IPS-18a (cell line): ENCODE data around the gene RPEL1.
"Not testable (repeated sequence)": the region's sequence is repeated elsewhere in the genome, so short reads cannot be mapped to it uniquely, and the experiment has no call there.

Source experiments
- H3K27ac ChIP-seq: one replicate; pipeline ENCODE4 v1.5.1; 2013; ENCODE audit warnings: low read length
- H3K27me3 ChIP-seq: one replicate; pipeline ENCODE4 v1.6.1; 2013; ENCODE audit warnings: mild to moderate bottlenecking, low read length; ENCODE audit not compliant: control insufficient read depth, insufficient read depth
- H3K36me3 ChIP-seq: one replicate; pipeline ENCODE4 v1.6.1; 2013; ENCODE audit warnings: low read depth, low read length; ENCODE audit not compliant: control insufficient read depth
- H3K4me1 ChIP-seq: one replicate; pipeline ENCODE4 v1.6.1; 2013; ENCODE audit warnings: low read depth, low read length; ENCODE audit not compliant: control insufficient read depth
- H3K4me3 ChIP-seq: one replicate; pipeline ENCODE4 v1.5.1; 2013; ENCODE audit warnings: low read length
- H3K9ac ChIP-seq: one replicate; pipeline ENCODE4 v1.6.1; 2013; ENCODE audit warnings: mild to moderate bottlenecking, low read length, moderate library complexity
- H3K9me3 ChIP-seq: one replicate; pipeline ENCODE4 v1.6.1; 2013; ENCODE audit warnings: low read depth, low read length; ENCODE audit not compliant: control insufficient read depth

RPEL1 gene

DNA sequence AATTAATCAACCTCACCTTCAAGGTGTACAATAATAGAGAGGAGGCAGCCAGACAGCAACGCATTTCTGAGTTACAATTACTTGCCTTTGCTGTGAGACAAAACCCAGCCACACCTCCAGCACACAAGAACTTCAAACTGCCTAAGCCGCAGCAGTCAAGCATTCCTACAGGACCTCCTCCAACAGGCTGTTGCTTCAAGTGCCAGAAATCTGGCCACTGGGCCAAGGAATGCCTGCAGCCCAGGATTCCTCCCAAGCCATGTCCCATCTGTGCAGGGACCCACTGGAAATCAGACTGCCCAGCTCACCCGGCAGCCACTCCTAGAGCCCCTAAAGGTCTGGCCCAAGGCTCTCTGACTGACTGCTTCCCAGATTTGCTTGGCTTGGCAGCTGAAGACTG is 38.0 kb upstream of the RPEL1 start:
- not testable (repeated sequence) for H3K4me3 ChIP-seq, H3K27ac ChIP-seq, H3K36me3 ChIP-seq, H3K9ac ChIP-seq, H3K9me3 ChIP-seq, H3K27me3 ChIP-seq
- H3K4me1 ChIP-seq, result peaks cover 18% of the 10 kb centered on the region

DNA sequence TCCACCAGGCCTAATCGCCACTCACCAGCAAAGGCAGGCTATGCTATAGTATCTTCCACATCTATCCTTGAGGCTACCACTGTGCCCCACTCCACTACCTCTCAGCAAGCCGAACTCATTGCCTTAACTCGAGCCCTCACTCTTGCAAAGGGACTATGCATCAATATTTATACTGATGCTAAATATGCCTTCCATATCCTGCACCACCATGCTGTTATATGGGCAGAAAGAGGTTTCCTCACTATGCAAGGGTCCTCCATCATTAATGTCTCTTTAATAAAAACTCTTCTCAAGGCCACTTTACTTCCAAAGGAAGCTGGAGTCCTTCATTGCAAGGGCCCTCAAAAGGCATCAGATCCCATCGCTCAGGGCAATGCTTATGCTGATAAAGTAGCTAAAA is 35.4 kb upstream of the RPEL1 start:
- not testable (repeated sequence) for H3K9me3 ChIP-seq, H3K4me1 ChIP-seq, H3K27ac ChIP-seq, H3K4me3 ChIP-seq, H3K9ac ChIP-seq, H3K27me3 ChIP-seq, H3K36me3 ChIP-seq

DNA sequence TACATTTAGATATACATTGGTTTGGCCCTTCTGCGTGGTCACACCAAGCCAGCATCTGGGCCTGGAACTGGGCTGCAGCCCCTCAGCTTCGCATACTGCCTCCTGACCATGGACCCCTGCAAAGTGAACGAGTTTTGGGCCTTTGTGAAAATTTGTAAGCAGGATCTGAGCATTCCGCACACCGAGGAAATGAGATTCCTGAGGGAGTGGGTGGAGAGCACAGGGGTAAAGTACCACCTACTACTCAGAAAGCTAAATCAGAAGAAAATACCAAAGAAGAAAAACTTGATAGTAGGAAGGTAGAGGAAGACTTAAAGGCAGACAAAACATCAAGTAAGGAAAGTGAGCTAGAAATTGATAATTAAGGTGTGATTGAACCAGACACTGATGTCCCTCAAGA is 30.1 kb upstream of the RPEL1 start:
- H3K4me3 ChIP-seq, result no peak overlapping the region
- H3K9me3 ChIP-seq, result no peaks in the 10 kb centered on the region
- no peak overlapping the region for H3K27ac ChIP-seq
- peaks cover 8% of the 10 kb centered on the region for H3K4me1 ChIP-seq
- H3K36me3 ChIP-seq, result no peaks in the 10 kb centered on the region
- H3K9ac ChIP-seq, result no peak overlapping the region
- H3K27me3 ChIP-seq, result no peaks in the 10 kb centered on the region

DNA sequence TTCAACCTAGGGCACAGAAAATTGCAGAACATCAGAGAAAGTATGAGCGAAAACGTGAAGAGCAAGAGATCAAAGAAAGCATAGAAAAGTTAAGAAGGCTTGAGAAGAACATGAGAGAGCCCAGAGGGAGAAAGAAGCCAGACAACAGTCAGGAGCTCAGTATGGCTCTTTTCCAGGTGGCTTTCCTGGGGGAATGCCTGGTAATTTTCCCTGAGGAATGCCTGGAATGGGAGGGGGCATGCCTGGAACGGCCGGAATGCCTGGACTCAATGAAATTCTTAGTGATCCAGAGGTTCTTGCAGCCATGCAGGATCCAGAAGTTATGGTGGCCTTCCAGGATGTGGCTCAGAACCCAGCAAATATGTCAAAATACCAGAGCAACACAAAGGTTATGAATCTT is 29.3 kb upstream of the RPEL1 start:
- H3K27me3 ChIP-seq, H3K4me1 ChIP-seq, H3K4me3 ChIP-seq, H3K36me3 ChIP-seq, H3K27ac ChIP-seq, H3K9me3 ChIP-seq, H3K9ac ChIP-seq: not testable (repeated sequence)

DNA sequence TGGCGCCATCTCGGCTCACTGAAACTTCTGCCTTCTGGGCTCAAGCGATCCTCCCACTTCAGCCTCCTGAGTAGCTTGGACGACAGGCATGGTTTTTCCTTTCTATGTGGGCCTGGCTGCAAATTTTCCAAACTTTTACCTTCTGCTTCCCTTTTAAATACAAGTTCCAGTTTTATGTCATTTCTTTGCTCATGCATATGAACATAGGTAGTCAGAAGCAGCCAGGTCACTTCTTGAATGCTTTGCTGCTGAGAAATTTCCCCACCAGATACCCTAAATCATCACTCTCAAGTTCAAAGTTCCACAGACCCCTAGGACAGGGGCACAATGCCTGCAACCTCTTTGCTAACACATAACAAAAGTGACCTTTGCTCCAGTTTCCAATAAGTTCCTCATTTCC is 21.6 kb upstream of the RPEL1 start:
- no peaks in the 10 kb centered on the region for H3K36me3 ChIP-seq
- no peak overlapping the region for H3K9ac ChIP-seq
- H3K4me1 ChIP-seq, result peaks cover 3% of the 10 kb centered on the region
- H3K27ac ChIP-seq, result no peak overlapping the region
- no peak overlapping the region for H3K4me3 ChIP-seq
- H3K9me3 ChIP-seq, result no peaks in the 10 kb centered on the region
- H3K27me3 ChIP-seq, result no peaks in the 10 kb centered on the region

DNA sequence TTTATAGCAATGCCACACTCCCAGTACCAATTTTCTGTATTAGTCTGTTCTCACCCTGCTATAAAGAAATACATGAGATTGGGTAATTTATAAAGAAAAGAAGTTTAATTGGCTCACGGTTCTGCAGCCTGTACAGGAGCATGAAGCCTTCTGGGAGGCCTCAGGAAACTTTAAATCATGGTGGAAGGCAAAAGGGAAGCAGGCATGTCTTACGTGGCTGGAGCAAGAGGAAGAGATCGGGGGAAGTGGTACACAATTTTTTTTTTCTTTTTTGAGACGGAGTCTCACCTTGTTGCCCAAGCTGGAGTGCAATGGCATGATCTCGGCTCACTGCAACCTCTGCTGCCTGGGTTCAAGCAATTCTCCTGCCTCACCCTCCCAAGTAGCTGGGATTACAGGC is 21.0 kb upstream of the RPEL1 start:
- not testable (repeated sequence) for H3K9ac ChIP-seq, H3K27me3 ChIP-seq, H3K4me3 ChIP-seq, H3K9me3 ChIP-seq, H3K36me3 ChIP-seq, H3K27ac ChIP-seq, H3K4me1 ChIP-seq

DNA sequence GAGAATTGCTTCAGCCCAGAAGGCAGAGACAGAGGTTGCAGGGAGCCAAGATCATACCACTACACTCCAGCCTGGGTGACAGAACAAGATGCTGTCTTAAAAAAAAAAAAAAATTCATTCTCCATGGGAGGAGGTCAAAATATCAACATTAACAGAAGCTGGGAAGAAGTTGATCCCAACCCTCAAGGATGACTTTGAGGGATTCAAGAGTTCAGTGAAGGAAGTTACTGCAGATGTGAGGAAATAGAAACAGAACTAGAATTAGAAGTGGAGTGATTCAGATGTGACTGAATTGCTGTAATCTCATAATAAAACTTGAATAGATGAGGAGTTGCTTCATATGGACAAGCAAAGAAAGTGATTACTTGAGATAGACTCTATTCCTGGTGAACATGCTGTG is 19.7 kb upstream of the RPEL1 start:
- H3K27ac ChIP-seq, result no peak overlapping the region
- no peak overlapping the region for H3K4me3 ChIP-seq
- peaks cover 3% of the 10 kb centered on the region for H3K4me1 ChIP-seq
- no peak overlapping the region for H3K9ac ChIP-seq
- H3K36me3 ChIP-seq, result no peaks in the 10 kb centered on the region
- H3K27me3 ChIP-seq, result no peaks in the 10 kb centered on the region
- no peaks in the 10 kb centered on the region for H3K9me3 ChIP-seq

DNA sequence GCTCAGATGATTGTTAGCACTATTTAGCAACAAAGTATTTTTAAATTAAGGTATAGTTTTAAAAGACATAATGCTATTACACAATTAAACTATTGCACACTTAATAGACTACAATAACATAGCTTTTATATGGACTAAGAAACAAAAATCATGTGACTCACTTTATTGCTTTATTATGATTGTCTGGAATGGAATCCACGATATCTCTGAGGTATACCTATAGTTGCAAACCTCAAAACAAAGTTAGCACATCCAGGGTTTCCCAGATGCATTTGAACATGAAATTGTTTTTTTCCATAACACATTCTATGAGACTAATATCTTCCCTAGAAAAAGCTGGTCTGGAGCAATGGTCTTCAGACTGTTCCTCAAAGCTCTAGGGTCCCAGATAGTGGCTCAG is 18.3 kb upstream of the RPEL1 start:
- Histone ChIP-seq H3K4me3 (no peak overlapping the region), H3K27ac (no peak overlapping the region), H3K9me3 (no peaks in the 10 kb centered on the region), H3K9ac (no peak overlapping the region), H3K4me1 (peaks cover 15% of the 10 kb centered on the region), H3K27me3 (no peaks in the 10 kb centered on the region), H3K36me3 (no peaks in the 10 kb centered on the region)

DNA sequence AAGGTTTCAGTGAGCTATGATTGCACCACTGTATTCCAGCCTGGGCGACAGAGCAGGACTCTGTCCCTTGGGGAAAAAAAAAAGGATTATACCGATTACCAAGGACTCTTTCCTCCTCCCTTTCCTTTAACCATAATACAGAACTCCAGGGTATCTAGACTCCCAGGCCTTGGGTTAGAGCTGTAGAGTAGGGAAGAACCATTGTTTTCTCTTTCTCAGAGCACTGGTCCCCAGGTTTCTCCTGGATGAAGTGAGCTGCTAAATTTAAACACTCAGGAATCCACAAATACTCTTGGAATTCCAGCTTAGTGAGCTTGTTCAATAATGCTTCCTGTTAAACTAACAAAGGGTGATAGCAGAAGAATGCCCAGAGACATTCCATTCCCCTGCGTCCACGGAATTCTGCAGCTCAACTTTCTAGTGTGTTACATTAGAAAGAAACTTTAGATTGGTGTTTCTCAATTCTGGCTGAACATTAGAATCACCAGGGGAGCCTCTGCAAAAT is 14.6 kb upstream of the RPEL1 start:
- H3K27me3 ChIP-seq, result no peaks in the 10 kb centered on the region
- H3K4me1 ChIP-seq, result peaks cover 15% of the 10 kb centered on the region
- H3K27ac ChIP-seq, result peak overlapping the region; percentile 34
- no peaks in the 10 kb centered on the region for H3K36me3 ChIP-seq
- H3K9ac ChIP-seq, result no peak overlapping the region
- no peaks in the 10 kb centered on the region for H3K9me3 ChIP-seq
- H3K4me3 ChIP-seq, result no peak overlapping the region

DNA sequence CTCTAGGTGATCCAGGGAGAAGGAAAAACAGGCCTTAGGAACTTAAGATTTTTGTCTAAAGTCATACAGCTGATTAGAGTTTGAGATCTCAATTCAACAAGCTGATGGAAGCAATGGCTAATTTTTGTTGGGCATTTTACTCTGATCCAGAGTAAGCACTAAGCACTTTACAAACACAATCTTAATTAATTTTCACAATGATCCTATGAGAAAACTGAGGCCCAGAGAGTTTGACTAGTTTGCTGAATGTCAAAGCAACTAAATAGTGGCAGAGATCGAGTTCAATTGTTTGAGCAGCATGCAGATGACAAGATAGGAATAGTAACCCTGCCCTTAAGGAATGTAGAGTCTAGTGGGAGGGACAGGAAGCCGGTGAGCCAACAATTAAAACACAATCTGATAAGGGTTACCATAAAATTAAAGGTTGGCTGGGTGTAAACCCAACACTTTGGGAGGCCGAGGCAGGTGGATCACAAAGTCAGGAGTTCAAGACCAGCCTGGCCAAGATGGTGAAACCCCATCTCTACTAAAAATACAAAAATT is 13.5 kb upstream of the RPEL1 start:
- Histone ChIP-seq H3K9ac (no peak overlapping the region), H3K9me3 (no peaks in the 10 kb centered on the region), H3K27ac (no peak overlapping the region)

DNA sequence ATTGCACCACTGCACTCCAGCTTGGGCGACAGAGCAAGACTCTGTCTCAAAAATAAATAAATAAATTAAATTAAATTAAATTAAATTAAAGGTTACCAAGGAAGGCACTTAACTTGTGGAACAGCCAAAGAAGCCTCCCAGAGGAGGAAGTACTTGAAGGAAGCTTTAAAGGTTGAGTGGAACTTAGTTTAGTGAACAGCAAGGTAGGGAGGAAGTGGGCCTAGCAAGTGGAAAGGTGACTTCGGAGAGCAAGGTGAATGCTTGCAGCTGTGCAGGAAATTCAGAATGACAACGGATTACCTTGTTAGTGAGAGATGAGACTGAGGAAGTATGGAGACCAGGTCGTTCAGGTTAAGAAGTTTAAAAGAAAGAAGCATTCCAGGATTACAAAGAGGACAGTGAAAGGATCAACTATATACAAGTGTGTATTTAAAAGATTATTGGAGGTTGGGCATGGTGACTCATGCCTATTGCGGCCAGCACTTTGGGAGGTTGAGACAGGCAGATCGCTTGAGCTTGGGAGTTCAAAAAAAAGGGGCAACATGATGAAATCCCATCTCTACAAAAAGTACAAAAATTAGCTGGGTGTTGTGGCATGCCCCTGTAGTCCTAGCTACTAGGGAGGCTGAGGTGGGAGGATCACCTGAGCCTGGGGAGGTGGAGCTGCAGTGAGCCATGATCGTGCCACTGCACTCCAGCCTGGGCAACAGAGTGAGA is 12.8 kb upstream of the RPEL1 start:
- no peak overlapping the region for H3K4me3 ChIP-seq
- no peak overlapping the region for H3K27ac ChIP-seq
- H3K4me1 ChIP-seq, result peaks cover 15% of the 10 kb centered on the region
- H3K27me3 ChIP-seq, result no peaks in the 10 kb centered on the region
- H3K9ac ChIP-seq, result no peak overlapping the region
- no peaks in the 10 kb centered on the region for H3K9me3 ChIP-seq
- no peaks in the 10 kb centered on the region for H3K36me3 ChIP-seq

More for the DNA sequence above, 13.5 kb upstream of the RPEL1 start:
- no peaks in the 10 kb centered on the region for H3K36me3 ChIP-seq
- H3K27me3 ChIP-seq, result no peaks in the 10 kb centered on the region
- H3K4me1 ChIP-seq, result peaks cover 15% of the 10 kb centered on the region
- no peak overlapping the region for H3K4me3 ChIP-seq

DNA sequence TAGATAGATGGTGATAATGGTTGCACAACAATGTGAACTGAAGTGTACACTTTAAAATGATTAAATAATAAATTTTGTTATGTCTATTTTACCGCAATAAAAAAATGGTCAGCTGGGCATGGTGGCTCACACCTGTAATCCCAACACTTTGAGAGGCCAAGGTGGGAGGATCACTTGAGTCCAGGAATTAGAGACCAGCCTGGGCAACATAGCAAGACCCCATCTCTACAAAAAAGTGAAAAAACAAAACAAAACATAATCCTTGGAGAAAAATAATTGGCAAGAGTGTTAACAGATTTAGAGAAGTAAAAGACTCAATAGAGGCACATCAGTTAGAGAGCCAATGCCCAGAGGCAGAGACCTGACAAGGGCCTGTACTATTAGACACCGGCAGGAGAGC is 9.9 kb upstream of the RPEL1 start:
- no peaks in the 10 kb centered on the region for H3K27me3 ChIP-seq
- H3K36me3 ChIP-seq, result no peaks in the 10 kb centered on the region
- H3K9me3 ChIP-seq, result no peaks in the 10 kb centered on the region
- no peak overlapping the region for H3K27ac ChIP-seq
- H3K9ac ChIP-seq, result no peak overlapping the region
- H3K4me3 ChIP-seq, result no peak overlapping the region
- peaks cover 14% of the 10 kb centered on the region for H3K4me1 ChIP-seq
